GM19351 (cell line): ENCODE results near the gene TTLL7.

Source experiments
- ATAC-seq: cut with Tn5 transposase; IDR thresholded peaks from one replicate; pipeline ENCODE4 v1.9.1; 2021; ENCODE audit warnings: mild to moderate bottlenecking, moderate library complexity; ENCODE audit not compliant: unreplicated experiment

Gene TTLL7

GRCh38 chr1:83889707-83890106 is 109.2 kb downstream of the TTLL7 start:
- no peak for ATAC-seq

DNA sequence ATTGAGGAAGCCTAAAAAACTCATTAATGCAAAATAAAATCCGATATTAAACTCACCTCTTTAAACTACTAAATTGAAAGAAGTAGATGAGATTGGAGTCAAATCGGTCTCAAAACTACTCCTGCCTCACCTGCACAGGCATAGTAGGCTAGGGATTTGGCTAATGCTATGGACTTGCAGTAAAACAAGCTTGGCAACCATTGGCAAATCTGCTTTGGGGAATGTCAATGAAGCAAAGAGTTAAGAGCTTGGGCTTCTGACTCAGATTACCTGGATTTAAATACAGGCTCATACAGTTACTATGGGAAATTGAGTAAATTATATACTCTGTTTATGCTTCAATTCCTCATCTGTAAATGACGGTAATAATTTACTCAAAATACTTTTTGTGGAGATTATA is 111.4 kb downstream of the TTLL7 start:
- no peak for ATAC-seq

DNA sequence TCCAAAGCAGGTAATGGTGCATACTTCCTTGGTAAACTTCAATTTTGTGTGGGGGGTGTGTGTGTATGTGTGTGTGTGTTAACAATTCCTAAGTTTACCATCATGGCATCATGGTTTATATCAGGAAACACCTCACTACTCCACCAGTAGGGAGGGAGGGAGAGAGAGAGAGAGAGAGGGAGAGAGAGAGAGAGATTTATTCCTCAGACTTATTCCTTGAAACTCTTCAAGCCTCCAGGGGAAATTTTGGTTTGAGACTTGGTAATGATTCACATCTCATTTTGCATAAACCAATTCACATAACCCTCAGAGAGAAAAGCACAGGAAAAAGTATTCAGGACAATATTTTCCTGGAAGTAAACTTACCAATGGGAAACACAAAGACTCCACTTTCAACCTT is 115.0 kb downstream of the TTLL7 start:
- no peak for ATAC-seq

GRCh38 chr1:83882906-83883305 is 116.0 kb downstream of the TTLL7 start:
- ATAC-seq: peak; percentile 56

- ATAC-seq: no peak
Measured at GRCh38 chr1:83872515-83872914, 126.4 kb downstream of the TTLL7 start.

- ATAC-seq: no peak
Measured at GRCh38 chr1:83864991-83865390, 133.9 kb downstream of the TTLL7 start.

GRCh38 chr1:83860490-83861221 is 138.3 kb downstream of the TTLL7 start:
- peak; percentile 92 for ATAC-seq

- no peak for ATAC-seq
Measured at GRCh38 chr1:83857716-83858115, 141.2 kb downstream of the TTLL7 start.

DNA sequence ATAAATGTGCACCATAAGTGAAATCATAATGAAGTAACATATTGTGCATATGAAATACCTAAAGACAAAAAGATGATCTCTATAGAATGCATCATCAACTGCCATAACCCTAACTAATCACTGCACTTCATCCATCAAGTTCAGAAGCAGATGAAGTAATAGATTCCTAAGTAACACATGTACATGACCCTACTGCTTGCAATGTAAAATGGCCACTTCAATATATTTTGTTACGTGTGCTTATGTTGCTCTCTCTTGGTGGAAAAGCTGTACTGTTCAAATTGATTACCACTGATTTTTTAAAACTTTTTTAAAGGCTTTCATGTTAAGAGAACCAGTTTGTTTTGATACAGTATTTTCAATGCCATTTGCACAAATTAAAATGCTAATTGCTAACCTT is 141.8 kb downstream of the TTLL7 start:
- no peak for ATAC-seq

- ATAC-seq: no peak
Measured at GRCh38 chr1:83856381-83856780, 142.6 kb downstream of the TTLL7 start.

- no peak for ATAC-seq
Measured at GRCh38 chr1:83854456-83854855, 144.5 kb downstream of the TTLL7 start.

DNA sequence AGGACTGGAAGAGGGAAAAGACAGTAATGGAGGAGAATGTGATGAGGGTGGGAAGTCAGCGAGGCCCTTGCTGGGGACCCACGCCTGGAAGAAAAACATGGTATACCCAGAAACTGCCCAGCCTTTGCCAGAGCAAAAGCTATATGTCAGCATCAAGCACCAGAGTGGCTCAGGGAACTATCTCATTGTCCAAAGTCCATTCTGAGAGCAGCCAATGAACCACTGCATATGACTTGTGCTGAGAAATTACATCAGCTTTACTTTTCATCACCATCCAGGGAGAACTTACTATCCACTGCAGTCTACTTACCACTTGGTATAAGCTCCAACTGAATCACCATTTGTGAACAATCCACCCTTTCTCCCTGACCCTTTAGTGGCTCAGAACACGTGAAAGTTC is 148.1 kb downstream of the TTLL7 start:
- no peak for ATAC-seq

DNA sequence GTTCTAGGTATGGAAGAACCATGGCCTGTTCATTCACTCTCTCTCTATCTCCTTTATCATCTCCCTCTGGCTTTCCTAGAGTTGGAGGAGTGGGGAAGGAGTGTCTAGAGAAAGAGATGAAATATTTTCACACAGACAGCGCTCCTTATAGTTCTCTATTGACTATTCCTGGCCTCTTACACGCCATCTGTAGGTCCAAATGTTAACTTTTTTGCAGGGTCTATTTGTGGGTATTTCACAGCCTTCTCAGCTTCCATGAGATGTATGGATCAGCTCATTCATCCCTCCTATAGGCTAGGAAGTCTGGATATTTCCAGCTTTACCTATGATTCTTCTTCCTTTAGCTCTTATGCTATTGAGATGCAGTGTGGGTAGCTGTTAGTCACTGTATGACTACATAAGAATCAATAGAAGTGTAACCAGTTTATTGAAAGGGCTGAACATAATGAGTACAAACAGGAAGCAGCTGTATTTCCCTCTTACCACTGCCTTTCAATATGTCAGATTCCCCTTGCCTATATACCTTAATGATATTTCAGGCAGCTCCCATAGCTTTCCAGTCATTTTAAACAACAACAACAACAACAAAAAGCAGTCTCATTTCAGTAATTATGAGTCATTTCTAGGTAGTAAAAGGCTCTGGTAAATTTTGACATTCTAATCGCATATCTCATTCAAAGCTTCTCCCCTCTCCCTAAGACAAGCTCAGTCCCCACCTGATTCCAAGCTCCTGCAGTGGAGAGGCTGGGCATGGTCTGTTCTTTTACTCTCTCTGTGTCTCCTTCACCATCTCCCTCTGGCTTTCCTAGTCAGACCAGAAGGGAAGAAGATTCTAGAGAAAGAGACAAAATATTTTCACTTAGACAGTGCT is 149.5 kb downstream of the TTLL7 start:
- peak; percentile 90 for ATAC-seq

GRCh38 chr1:83846138-83846537 is 152.8 kb downstream of the TTLL7 start:
- ATAC-seq: no peak

GRCh38 chr1:83845437-83846071 is 153.4 kb downstream of the TTLL7 start:
- ATAC-seq: no peak

DNA sequence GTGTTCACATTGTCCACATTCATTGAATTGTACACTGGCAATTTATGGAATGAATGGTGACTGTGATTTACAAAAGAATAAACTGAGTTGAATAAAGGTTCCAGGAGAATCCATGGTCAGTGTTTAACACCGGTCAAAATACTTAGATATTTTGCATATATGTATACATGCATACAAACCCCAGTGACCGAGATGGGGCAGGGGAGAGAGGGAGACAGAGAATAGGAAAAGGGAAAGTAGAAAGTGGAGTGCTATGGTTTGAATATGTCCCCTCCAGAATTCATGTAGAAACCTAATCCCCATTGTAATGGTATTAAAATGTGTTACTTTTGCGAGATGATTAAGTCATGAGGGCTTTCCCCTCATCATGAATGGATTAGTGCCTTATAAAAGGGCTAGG is 154.4 kb downstream of the TTLL7 start:
- no peak for ATAC-seq

DNA sequence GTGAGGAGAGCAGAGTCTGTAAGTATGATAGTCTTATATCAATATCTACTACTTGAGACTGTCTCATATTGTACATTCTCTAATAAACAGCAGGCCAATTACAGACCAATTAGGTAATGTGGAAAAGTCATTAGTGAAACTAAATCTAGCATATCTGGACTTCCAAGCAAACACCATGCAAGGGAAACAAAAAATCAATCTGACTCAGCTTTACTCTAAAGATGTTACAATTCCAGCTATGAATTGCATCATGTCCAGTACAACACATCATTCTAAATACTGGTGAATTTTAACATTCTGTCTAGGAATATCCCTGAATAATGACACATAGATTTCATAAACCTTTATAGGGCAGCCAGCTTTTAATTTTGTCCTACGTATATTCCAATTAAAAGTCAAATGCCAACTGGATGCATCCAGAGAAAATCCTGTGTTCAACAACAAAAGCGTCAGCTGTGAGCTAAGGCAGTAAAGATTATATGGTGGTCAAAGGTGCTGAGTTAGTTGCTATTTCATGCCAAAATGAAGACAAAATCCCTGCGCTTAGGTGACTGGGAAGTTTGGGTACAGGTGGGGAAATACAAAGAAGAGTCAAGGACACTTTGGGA is 159.3 kb downstream of the TTLL7 start:
- no peak for ATAC-seq

- ATAC-seq: no peak
Measured at GRCh38 chr1:83838573-83838972, 160.4 kb downstream of the TTLL7 start.

GRCh38 chr1:83836543-83836942 is 162.4 kb downstream of the TTLL7 start:
- no peak for ATAC-seq

- no peak for ATAC-seq
Measured at GRCh38 chr1:83834621-83835264, 164.2 kb downstream of the TTLL7 start.

DNA sequence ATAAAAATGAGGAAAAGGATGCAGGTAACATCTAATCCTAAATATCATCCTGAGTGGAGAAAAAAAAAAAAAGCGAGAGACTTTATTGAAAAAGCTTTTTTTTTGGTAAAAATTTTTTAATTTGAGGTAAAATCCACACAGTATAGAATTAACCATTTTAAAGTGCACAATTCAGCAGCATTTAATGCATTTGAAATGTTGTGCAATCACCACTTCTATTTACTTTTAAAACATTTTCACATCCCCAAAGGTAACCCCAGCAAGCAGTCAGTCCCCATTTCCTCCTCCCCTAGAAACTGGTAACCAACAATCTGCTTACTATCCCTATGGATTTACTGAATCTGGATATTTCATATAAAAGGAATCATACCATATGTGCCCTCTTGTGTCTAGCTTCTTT is 166.7 kb downstream of the TTLL7 start:
- no peak for ATAC-seq
